ENCODE results near the gene DLX1. TPM values are rescaled to one million over a fixed set of nuclear protein-coding genes. Genes with fewer than 3 reads are reported as not detected.

DLX1 gene
- total and polyA plus RNA-seq, 11 donors: 0.11 to 0.19 (median 0.18) TPM; not detected in 8

- no peak for ATAC-seq
- H3K4me1 ChIP-seq: no peaks in the 10 kb centered on the region
- H3K4me3 ChIP-seq: no peak overlapping the region
- WGBS, 4 donors: 96 to 100% (median 99%) methylated on average over 1 of the region's 1 CpG
- DNase-seq: no peak
- peaks cover 0 to 19% (median 0%) of the 10 kb centered on the region in 9 donors for H3K27me3 ChIP-seq
- no peaks in the 10 kb centered on the region for H3K36me3 ChIP-seq
- intact Hi-C loops (cut with DNase I): no loop called here
- H3K27ac ChIP-seq: no peak overlapping the region
- TF ChIP-seq POLR2A (IDR thresholded peaks at IDR 0.05): no peak
- TF ChIP-seq, protein P1, sequence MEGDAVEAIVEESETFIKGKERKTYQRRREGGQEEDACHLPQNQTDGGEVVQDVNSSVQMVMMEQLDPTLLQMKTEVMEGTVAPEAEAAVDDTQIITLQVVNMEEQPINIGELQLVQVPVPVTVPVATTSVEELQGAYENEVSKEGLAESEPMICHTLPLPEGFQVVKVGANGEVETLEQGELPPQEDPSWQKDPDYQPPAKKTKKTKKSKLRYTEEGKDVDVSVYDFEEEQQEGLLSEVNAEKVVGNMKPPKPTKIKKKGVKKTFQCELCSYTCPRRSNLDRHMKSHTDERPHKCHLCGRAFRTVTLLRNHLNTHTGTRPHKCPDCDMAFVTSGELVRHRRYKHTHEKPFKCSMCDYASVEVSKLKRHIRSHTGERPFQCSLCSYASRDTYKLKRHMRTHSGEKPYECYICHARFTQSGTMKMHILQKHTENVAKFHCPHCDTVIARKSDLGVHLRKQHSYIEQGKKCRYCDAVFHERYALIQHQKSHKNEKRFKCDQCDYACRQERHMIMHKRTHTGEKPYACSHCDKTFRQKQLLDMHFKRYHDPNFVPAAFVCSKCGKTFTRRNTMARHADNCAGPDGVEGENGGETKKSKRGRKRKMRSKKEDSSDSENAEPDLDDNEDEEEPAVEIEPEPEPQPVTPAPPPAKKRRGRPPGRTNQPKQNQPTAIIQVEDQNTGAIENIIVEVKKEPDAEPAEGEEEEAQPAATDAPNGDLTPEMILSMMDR (IDR thresholded peaks at IDR 0.05): no peak
- no peaks in the 10 kb centered on the region for H3K9me3 ChIP-seq
Measured at GRCh38 chr2:172074254-172074653, 11.1 kb upstream of the DLX1 start.

- WGBS, 4 donors: 86 to 93% (median 88%) methylated on average over 5 of the region's 5 CpGs
Measured at GRCh38 chr2:172079416-172079815, 5.9 kb upstream of the DLX1 start.

DNA sequence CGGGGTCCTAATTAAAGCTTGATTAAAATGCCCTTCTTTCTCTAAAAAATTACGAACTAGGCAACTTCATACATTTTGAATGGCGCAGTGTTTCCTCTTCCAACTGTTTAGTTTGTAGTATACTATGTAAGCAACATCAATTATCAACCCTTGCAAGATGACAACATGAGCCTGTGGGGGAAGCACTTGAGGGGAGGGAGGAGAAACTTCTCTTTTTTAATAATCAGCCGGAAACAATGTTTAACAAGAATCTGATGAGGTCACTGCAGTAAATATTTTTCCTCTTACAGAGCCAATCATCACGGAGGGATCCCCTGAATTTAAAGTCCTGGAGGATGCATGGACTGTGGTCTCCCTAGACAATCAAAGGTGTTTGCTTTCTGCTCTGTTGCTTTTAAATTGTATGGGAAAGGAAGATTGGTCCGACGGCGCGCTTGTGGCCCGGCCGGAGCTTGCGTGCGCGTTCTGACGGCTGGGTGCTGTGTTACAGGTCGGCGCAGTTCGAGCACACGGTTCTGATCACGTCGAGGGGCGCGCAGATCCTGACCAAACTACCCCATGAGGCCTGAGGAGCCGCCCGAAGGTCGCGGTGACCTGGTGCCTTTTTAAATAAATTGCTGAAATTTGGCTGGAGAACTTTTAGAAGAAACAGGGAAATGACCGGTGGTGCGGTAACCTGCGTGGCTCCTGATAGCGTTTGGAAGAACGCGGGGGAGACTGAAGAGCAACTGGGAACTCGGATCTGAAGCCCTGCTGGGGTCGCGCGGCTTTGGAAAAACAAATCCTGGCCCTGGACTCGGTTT, 5.3 kb upstream of the DLX1 start:
- ATAC-seq (no peak), DNase-seq (no peak)
- Histone ChIP-seq H3K27ac (no peak overlapping the region), H3K4me3 (peak overlapping the region in 1 of 12 donors; percentile 32), H3K9me3 (no peaks in the 10 kb centered on the region), H3K27me3 (peaks cover 47 to 76% (median 54%) of the 10 kb centered on the region in 9 donors), H3K4me1 (peaks cover 3 to 29% (median 12%) of the 10 kb centered on the region in 12 donors), H3K36me3 (no peaks in the 10 kb centered on the region)
- TF ChIP-seq POLR2A (IDR thresholded peaks at IDR 0.05): no peak
- TF ChIP-seq, protein P1 (IDR thresholded peaks at IDR 0.05): no peak
- 30 to 53% (median 43%) methylated on average over 38 of the region's 38 CpGs for whole genome bisulfite sequencing, 4 donors
- intact Hi-C loops (cut with DNase I): loop anchor here in 2 of 10 donors (10.0 kb wide), 1 partner anchor 155 kb away; the partner anchor contains the start of gene HAT1 (in 2 of the 2)

More at GRCh38 chr2:172079416-172079815, 5.9 kb upstream of the DLX1 start:
- H3K27ac ChIP-seq: no peak overlapping the region
- DNase-seq: no peak
- no peaks in the 10 kb centered on the region for H3K36me3 ChIP-seq
- intact Hi-C loops (cut with DNase I): no loop called here
- TF ChIP-seq POLR2A (IDR thresholded peaks at IDR 0.05): no peak
- TF ChIP-seq, protein P1 (IDR thresholded peaks at IDR 0.05): no peak
- no peaks in the 10 kb centered on the region for H3K9me3 ChIP-seq
- no peak overlapping the region for H3K4me3 ChIP-seq
- H3K27me3 ChIP-seq: peaks cover 40 to 71% (median 48%) of the 10 kb centered on the region in 9 donors
- ATAC-seq: no peak
- H3K4me1 ChIP-seq: peaks cover 0 to 23% (median 6%) of the 10 kb centered on the region in 12 donors

DNA sequence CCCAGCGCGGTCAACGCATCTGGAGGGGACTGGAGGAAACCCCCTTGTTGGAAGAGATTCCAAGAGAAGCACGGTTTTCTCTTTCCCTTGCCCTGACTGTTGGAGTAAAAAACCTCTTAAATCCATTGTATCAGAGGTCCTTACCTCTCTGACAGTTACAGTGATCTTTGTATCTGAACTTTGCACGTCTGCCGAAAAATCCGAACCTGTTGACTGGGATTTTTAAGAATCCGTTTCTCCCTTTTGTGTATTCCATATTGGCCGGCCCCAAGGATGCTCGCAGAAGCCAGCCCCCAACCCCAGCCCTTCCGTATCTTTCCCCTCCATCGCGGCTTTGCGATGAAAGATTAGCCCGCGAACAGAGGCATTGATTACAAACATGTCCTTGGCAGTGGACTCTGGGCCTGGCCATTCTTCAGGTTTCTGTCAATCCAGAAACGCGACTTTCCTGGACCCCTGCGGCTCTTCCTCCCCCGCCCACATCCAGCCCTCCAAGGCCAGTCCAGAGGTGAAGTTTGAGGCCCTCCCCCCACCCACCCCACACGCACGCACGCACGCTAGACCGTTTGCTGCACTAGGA, 4.6 kb upstream of the DLX1 start:
- TF ChIP-seq, protein P1 (IDR thresholded peaks at IDR 0.05): no peak
- TF ChIP-seq POLR2A (IDR thresholded peaks at IDR 0.05): no peak
- 17 to 30% (median 27%) methylated on average over 24 to 25 of the region's 25 CpGs for WGBS, 4 donors
- intact Hi-C loops (cut with DNase I): loop anchor here in 2 of 10 donors (10.0 kb wide), 1 partner anchor 156 kb away; the partner anchor contains the start of gene HAT1 (in 2 of the 2)
- DNase-seq: no peak
- Histone ChIP-seq H3K4me3 (no peak overlapping the region), H3K4me1 (peaks cover 3 to 36% (median 19%) of the 10 kb centered on the region in 12 donors), H3K9me3 (no peaks in the 10 kb centered on the region), H3K36me3 (no peaks in the 10 kb centered on the region), H3K27ac (no peak overlapping the region), H3K27me3 (peaks cover 52 to 78% (median 61%) of the 10 kb centered on the region in 9 donors)
- no peak for ATAC-seq

Data from heart left ventricle (tissue), 16 donors.